Smooth muscle cell (in vitro differentiated cells): Measurements from ENCODE around the gene SPAG6. TPM values are rescaled to one million over a fixed set of nuclear protein-coding genes. Genes with fewer than 3 reads are reported as not detected.

Experiments
- DNase-seq: peaks from one replicate; lab custom pipeline; 2025; ENCODE audit not compliant: unreplicated experiment; lab: John Stamatoyannopoulos, UW
- H2AFZ ChIP-seq: fragments of 200-600 bp; sonication (generic); 2 replicates; pipeline ENCODE4 v1.6.0; 2016; ENCODE audit warnings: antibody characterized with exemption, low read depth, mild to moderate bottlenecking
- H3F3A ChIP-seq: fragments of 200-600 bp; sonication (generic); 2 replicates; pipeline ENCODE4 v1.6.0; 2017; ENCODE audit warnings: antibody characterized with exemption, low read depth
- H3K27ac ChIP-seq: fragments of 200-600 bp; sonication (generic); 2 replicates; pipeline ENCODE4 v1.5.1; 2016; ENCODE audit warnings: low read depth, mild to moderate bottlenecking
- H3K27me3 ChIP-seq: fragments of 200-600 bp; sonication (generic); 2 replicates; pipeline ENCODE4 v1.6.1; 2016; ENCODE audit warnings: low read depth, mild to moderate bottlenecking
- H3K36me3 ChIP-seq: fragments of 200-600 bp; sonication (generic); 2 replicates; pipeline ENCODE4 v1.5.1; 2016; ENCODE audit warnings: low read depth
- H3K4me1 ChIP-seq: fragments of 200-600 bp; sonication (generic); 2 replicates; pipeline ENCODE4 v1.5.1; 2016; ENCODE audit warnings: low read depth
- H3K4me2 ChIP-seq: fragments of 200-600 bp; sonication (generic); 2 replicates; pipeline ENCODE4 v1.6.0; 2016; ENCODE audit warnings: mild to moderate bottlenecking
- H3K4me3 ChIP-seq: fragments of 200-600 bp; sonication (generic); 2 replicates; pipeline ENCODE4 v1.5.1; 2016; ENCODE audit warnings: mild to moderate bottlenecking
- H3K79me2 ChIP-seq: fragments of 200-600 bp; sonication (generic); 2 replicates; pipeline ENCODE4 v1.6.0; 2016; ENCODE audit warnings: low read depth, mild to moderate bottlenecking
- H3K9ac ChIP-seq: fragments of 200-600 bp; sonication (generic); 2 replicates; pipeline ENCODE4 v1.6.0; 2016; ENCODE audit warnings: low read depth
- H3K9me3 ChIP-seq: fragments of 200-600 bp; sonication (generic); replicated peaks from 2 replicates; pipeline ENCODE4 v1.5.1; 2016; ENCODE audit warnings: low read depth
- H4K20me1 ChIP-seq: fragments of 200-600 bp; sonication (generic); 2 replicates; pipeline ENCODE4 v1.6.0; 2016; ENCODE audit warnings: low read depth
- WGBS: methylation state at CpG from one replicate; pipeline ENCODE4 v1.1.7; 2016; ENCODE audit warnings: low lambda C conversion rate; 5-methylcytosine and 5-hydroxymethylcytosine counted together
- polyA plus RNA-seq: library from polyadenylated mRNA; unstranded; fragments of >200 nt; fragmentation: Nextera tagmentation; extraction: Ambion mirVana; gene quantifications from 2 replicates; pipeline ENCODE4 v1.2.1, GENCODE V29; 2016
- total RNA-seq: library from RNA; depleted of rRNA; stranded (reverse); fragments of >200 nt; gene quantifications from 2 replicates; pipeline ENCODE4 v1.2.3, GENCODE V29; 2014
- TF ChIP-seq, protein P1 (sequence below): fragments of 200-600 bp; sonication (generic); IDR thresholded peaks from 2 replicates; pipeline ENCODE4 v1.5.1; 2017; ENCODE audit warnings: borderline replicate concordance, mild to moderate bottlenecking, antibody characterized with exemption; ENCODE audit not compliant: insufficient read depth, poor library complexity, severe bottlenecking

The SPAG6 gene
- total and polyA plus RNA-seq, 2 experiments from 2014 or later, result 0.61 TPM; not detected in 1

DNA sequence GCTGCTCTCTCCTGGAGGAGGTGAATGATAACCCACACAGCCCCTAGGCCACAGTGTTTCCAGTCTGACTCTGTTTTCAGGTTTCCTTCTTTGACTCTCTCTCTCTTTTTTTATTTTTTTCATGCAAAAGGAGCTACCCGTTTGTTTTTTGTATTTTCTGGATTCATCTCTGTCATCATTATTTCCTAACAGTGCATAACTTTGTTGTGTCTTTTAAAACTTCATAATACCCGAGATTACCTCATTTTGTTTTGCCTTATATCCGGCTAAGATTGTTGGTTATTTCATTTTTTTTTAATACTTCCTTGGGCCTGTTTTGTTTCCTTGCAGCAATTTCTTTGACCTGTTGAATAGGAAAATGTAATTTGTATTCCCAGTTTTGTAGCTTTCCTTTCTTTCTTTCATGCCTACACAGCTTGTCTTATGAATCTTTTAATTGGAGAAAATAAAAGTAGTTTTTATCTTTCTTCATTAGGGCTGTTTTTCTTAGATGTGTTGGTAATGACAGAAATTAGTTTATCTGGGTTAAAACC, 72.5 kb downstream of the SPAG6 start:
- no peak for DNase-seq
- no peak overlapping the region for H3K9ac ChIP-seq

DNA sequence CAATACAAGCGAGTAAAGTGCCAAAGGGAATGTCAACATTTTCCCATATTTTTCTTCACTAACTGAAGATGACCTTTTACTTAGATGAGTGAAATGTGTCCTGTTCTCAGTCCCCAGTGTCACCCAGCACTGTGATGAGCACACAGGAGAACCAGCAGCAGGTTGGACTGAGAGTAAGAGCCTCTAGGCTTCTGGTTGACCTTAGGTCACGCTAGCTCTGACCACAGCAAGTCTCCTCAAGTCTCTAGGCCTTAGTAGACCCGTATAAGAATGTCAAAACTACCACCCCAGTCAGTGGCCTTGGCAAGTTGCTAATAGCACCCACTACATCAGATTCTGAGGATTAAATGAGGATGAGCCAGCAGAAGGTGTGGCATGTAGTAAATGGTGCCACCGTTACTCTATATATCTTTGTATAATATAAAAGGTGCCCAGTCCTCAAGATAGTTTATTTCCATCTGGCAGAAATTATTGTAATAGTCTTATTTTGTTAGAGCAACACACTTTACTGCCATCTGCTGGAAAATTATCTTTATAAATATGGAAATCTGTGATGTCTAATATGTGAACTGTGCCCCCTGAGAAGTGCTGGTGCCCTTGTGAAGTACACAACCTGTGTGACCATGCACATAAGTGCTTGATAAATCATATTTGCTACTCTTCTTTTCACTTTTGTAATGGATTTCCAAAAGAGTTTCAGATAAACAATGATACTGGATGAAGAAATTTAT, 75.7 kb downstream of the SPAG6 start:
- TF ChIP-seq, protein P1, sequence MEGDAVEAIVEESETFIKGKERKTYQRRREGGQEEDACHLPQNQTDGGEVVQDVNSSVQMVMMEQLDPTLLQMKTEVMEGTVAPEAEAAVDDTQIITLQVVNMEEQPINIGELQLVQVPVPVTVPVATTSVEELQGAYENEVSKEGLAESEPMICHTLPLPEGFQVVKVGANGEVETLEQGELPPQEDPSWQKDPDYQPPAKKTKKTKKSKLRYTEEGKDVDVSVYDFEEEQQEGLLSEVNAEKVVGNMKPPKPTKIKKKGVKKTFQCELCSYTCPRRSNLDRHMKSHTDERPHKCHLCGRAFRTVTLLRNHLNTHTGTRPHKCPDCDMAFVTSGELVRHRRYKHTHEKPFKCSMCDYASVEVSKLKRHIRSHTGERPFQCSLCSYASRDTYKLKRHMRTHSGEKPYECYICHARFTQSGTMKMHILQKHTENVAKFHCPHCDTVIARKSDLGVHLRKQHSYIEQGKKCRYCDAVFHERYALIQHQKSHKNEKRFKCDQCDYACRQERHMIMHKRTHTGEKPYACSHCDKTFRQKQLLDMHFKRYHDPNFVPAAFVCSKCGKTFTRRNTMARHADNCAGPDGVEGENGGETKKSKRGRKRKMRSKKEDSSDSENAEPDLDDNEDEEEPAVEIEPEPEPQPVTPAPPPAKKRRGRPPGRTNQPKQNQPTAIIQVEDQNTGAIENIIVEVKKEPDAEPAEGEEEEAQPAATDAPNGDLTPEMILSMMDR, result no peak
- H3K9me3 ChIP-seq, result no peaks in the 10 kb centered on the region
- 91% methylated on average over 4 of the region's 4 CpGs for WGBS
- H3K4me3 ChIP-seq, result no peak overlapping the region
- no peaks in the 10 kb centered on the region for H4K20me1 ChIP-seq
- no peak overlapping the region for H3K4me2 ChIP-seq
- no peak overlapping the region for H3K9ac ChIP-seq
- no peak overlapping the region for H2AFZ ChIP-seq
- DNase-seq, result no peak
- no peaks in the 10 kb centered on the region for H3K4me1 ChIP-seq
- H3K27me3 ChIP-seq, result peaks cover 2% of the 10 kb centered on the region
- H3K36me3 ChIP-seq, result no peaks in the 10 kb centered on the region
- H3K27ac ChIP-seq, result no peak overlapping the region
- no peaks in the 10 kb centered on the region for H3F3A ChIP-seq
- no peaks in the 10 kb centered on the region for H3K79me2 ChIP-seq

More for the DNA sequence above, 72.5 kb downstream of the SPAG6 start:
- H4K20me1 ChIP-seq, result no peaks in the 10 kb centered on the region
- H3K4me2 ChIP-seq, result no peak overlapping the region
- no peak overlapping the region for H2AFZ ChIP-seq
- 82% methylated on average over 3 of the region's 3 CpGs for WGBS
- peaks cover 2% of the 10 kb centered on the region for H3K27me3 ChIP-seq
- H3K4me3 ChIP-seq, result no peak overlapping the region
- H3F3A ChIP-seq, result no peaks in the 10 kb centered on the region
- H3K36me3 ChIP-seq, result no peaks in the 10 kb centered on the region
- TF ChIP-seq, protein P1, result no peak
- no peaks in the 10 kb centered on the region for H3K9me3 ChIP-seq
- no peak overlapping the region for H3K27ac ChIP-seq
- no peaks in the 10 kb centered on the region for H3K79me2 ChIP-seq
- H3K4me1 ChIP-seq, result no peaks in the 10 kb centered on the region

DNA sequence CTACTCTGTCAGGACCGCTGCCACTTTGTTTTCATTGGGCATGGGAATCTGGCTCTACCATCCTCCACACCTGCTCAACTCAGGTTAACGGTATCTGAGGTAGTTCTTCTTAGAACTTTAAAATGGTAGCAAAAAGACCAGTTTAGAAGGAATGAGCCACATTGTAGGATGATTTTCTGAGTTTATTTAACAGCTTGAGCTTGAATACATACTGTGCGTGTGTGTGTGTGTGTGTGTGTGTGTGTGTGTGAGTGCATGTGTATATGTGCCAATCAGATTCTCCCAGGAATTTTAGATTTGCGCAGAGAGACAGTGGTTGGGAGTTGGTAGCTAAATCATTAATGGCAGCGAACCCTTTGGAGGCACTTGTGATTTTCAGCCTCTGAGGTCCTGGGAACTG, 81.4 kb downstream of the SPAG6 start:
- H3K4me3 ChIP-seq, result no peak overlapping the region
- no peak for DNase-seq
- H3F3A ChIP-seq, result peaks cover 5% of the 10 kb centered on the region
- no peaks in the 10 kb centered on the region for H3K79me2 ChIP-seq
- no peaks in the 10 kb centered on the region for H4K20me1 ChIP-seq
- TF ChIP-seq, protein P1, result no peak
- no peak overlapping the region for H3K4me2 ChIP-seq
- H3K9me3 ChIP-seq, result no peaks in the 10 kb centered on the region
- H3K27me3 ChIP-seq, result no peaks in the 10 kb centered on the region
- H3K27ac ChIP-seq, result no peak overlapping the region
- H3K36me3 ChIP-seq, result no peaks in the 10 kb centered on the region
- H2AFZ ChIP-seq, result no peak overlapping the region
- H3K4me1 ChIP-seq, result peaks cover 23% of the 10 kb centered on the region
- no peak overlapping the region for H3K9ac ChIP-seq
- 91% methylated on average over 5 of the region's 5 CpGs for WGBS
